HG03045 (cell line): ENCODE measurements around the gene ZFPM1.
"Not testable (repeated sequence)": the region's sequence is repeated elsewhere in the genome, so short reads cannot be mapped to it uniquely, and the experiment has no call there.

Experiments used
- ATAC-seq: cut with Tn5 transposase; IDR thresholded peaks from one replicate; pipeline ENCODE4 v1.9.1; 2021; ENCODE audit warnings: mild to moderate bottlenecking, moderate library complexity; ENCODE audit not compliant: unreplicated experiment

ZFPM1 gene

DNA sequence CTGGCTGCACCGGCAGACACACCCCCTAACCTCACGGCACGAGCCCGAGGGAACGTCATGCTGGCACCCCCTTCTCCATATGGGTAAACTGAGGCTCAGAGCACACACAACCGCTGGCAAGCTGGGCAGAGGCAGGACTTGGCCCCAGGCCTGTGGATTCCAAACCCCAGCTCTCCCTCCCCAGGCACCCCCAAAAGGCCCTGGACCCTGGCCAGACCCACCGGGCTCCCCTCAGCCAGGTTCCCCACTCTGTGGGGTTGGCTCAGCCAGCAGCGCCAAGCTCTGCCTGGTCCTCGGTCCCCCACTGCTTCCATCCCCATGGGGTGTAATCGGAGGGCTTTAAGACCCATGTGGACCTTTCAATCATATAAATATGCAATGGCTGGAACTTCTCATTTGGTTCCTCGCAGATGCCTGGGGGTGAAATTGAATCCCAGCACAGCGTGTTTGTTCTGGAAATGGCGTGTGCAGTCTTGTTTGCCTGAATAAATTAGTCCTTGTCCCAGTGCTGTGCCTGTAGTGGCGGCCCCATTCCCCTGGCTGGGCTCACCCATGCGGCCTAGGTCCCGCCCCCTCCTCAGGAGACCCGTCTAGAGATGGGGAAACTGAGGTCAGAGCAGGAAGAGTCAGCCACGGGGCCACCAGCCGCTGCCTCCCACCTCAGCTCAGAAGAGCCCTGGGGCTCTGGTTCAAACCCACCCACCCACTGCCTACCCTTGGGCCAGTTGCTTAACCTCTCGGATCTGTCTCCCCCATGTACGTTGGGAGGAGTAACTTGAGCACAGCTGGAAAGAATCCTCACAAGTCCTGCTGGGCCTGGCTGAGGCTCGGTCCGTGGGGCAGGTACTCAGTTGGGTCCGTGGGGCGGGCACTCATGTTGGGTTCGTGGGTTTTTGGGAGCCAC lies 57.3 kb downstream of the ZFPM1 start:
- no peak for ATAC-seq

DNA sequence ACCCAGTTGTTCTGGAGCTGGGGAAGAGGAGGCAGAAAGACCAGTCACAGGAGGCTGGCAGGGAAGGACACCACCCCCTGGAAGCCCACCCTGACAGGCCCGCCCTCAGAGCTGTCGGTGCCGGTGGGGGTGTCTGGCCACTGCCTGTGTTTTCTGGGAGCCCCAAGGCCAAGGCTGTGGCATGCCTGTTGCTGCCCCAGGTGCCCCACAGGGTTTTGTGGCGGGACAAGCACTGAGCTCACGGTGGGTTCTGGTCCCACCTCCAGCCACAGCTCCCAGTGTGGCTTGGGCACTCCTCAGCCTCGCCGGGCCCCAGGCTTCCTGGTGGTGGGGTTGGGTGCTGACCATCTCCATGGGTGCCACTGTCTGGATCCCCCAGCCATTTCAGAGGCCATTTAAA lies 58.0 kb downstream of the ZFPM1 start:
- ATAC-seq = no peak

DNA sequence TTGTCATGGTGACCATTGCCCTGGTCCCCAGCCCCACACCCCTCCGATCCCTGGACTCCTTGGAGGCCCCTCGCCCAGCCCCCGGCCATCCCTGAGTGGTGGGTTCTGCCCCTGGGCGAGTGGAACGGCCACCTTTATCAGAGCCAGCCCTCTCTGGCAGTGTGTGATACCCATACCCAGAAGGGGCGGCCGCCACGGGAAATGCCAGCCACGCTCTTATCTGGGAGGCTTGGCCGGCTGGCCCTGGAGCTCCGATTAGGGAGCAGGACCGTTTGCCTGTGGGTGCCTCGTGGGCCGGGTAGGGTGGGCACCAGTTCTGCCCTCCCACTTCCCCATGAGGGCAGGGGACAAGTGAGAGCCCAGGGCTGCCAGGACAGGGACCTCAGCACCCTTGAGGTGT lies 58.8 kb downstream of the ZFPM1 start:
- no peak for ATAC-seq

DNA sequence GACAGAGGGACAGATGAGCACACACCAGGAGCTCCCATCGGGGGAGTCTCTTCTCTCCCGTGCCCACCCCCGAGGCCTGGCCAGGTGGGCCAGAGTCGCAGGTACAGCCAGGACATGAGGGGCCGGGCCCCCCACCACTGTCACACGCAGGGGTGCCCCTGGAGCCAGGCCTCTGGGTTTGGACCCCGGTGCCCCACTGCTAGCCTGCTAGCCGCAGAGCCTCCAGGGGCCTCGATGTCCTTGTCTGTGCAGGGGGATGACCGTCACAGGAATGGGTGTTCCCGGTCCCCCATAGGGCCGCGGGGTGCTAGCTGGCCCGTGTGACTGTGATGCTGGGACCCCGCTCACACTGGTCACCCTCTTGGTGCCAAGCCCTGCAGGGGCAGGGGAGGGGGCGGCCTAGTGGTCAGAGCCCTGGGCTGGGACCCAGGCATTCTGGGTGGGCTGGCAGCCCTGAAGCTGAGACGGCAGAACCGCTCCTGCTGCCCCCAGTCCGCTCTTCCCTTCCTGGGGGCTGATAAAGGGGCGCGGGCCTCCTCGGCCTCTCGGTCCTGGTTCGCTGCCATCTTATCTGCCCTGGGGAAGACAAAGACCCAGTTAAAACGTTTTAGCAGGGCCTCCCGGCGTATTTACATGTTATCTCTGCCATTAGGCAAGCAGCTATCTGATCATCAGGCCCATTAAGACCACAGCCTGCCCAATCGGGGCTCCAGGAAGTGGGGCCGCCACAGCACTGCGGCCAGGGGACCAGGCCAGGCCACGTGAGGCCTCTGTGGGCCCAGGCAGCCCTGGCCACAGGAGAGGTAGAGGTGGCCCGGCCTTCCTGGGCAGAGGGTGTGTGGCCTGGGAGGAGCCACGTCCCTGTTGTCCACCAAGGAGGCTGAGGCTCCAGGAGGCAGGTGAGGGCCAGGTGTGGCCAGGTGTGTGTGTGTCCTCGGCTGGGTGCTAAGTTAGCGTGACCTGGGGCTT lies 59.9 kb downstream of the ZFPM1 start:
- ATAC-seq = no peak

DNA sequence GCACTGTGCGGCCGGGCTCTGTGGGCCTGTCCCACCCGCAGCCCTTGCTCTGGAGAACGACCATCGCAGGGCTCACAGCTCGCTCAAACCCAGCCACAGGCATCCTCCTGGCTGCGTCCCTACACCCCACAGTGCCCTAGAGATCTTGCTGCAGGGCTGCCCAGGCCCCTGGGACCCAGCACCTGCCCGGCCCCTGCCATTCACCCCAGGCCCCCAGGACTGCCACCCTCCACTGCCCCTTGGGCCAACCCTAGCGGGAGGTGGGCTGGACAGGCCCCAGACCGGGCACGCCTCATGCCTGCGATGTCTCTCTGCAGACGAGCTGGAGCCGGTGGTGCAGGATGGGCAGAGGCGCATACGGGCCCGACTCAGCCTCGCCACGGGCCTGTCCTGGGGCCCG lies 61.0 kb downstream of the ZFPM1 start:
- no peak for ATAC-seq

DNA sequence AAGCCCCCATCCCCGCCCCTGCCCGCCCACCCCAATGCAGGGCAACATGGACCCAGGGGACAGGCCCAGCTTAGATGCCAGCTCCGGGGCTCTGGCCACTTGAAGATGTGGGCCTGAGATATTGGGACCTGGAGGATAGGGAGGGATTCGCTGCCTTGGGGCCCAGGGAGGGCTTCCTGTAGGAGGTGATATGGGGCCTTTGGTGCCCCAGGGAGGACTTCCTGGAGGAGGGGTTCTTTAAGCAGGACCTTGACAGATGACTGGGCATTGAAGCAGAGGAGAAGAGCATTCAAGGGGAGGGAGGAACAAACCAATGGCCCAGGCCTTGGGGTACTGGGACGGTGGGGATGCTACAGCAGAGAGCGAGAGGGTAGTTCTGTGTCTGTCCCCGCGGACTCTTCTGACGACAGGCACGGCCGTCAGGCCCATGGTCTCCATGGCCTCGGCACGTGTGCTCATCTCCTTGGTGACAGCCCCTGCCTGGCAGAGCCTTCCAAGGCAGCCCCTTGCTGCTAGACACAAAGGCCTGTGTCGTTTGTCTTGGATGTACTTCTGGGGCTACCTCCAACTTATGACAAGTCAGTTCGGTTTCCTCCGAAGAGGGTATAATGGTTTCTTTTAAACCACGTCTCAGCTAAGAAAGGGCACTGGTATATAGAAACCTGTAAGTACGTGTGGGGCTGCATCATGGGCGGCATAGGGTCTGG lies 61.6 kb downstream of the ZFPM1 start:
- ATAC-seq = no peak

DNA sequence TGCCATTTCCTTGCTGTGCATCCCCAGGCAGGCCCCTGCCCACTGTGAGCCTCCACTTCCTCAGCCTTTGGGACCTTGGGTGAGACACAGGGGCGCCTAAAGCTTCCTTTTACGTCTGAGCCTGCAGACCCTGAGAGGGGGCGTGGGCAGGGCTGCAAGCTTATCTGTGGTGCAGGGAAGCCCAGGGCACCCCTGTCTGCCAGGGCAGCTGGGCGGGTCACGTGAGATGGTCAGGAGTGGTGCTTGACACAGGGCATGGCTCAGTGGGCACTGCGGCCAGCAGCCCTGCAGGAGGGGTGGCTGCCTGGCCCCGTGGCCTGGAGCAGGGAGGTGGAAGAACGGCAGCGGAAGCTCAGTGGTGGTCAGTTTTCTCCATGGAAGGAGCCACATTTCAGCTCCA lies 62.3 kb downstream of the ZFPM1 start:
- ATAC-seq = no peak

DNA sequence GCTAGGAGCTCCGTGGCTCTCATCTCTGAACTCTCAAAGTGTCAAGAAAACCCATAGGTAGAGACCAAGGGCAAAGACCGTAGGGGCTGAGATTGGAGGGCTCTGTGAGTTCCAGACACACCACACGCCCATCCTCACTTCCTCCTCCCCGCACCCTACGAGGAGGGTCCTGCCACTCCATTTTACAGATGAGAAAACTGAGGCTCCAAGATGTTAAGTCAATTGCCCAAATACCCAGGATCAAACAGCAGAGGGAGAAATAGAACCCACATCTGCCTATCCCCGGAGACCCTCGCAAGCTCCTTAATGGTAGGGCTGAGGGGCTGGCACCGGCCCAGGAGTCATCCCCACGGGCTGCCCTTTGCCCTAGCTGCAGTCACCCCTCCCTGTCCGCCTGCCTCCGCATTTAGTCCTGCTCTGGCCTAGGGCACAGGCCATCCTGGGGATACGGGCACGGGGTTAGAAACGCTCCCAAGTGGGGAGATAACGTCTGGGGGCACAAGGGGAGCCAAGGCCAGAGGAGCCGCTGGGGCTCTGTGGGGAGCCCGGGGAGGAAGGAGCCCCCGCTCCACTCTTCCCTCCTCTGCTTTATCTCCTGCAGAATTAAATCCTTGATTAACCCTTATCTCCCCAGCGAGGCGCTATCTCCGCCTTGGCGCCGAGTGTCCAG lies 63.0 kb downstream of the ZFPM1 start:
- no peak for ATAC-seq

DNA sequence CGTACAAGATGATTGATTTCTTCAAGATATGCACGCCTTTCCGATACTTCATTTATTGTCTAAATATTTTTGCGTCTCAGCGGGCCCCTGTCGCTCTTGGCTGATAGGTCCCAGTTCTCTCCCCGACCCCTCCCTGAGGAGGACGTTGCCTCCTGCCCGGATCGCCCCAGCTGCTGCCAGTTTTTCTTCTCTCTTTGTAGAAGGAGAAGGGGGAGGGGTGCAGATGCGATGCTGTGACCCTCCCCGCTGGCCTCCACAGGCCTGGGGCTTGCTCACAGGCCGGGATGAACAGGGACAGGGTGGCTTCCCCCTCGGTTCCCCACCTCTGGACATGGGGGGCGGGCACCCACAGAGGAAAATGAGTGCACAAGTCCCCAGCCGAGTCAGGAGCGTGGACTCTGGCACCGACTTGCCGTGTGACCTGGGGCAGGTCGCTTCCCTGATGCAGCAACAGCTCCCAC lies 63.6 kb downstream of the ZFPM1 start:
- ATAC-seq = no peak

DNA sequence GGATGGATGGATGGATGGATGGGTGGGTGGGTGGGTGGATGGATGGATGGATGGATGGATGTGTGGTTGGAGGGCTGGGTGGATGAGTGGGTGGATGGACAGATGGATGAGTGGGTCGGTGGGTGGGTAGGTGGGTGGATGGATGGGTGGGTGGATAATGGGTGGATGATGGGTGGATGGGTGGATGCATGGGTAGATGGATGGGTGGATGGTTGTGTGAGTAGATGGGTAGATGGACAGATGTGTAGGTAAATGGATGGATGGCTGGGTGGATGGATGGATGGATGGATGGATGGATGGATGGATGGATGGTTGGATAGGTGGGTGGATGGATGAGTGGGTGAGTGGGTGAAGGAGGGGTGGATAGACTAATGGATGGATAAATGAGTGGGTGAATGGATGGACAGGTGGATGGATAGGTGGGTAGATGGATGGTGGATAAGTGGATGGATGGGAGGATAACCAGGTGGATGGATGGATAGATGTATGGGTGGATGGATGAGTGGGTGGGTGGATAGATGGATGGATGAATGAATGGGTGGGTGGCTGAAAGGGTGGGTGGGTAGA lies 64.2 kb downstream of the ZFPM1 start:
- ATAC-seq = not testable (repeated sequence)

DNA sequence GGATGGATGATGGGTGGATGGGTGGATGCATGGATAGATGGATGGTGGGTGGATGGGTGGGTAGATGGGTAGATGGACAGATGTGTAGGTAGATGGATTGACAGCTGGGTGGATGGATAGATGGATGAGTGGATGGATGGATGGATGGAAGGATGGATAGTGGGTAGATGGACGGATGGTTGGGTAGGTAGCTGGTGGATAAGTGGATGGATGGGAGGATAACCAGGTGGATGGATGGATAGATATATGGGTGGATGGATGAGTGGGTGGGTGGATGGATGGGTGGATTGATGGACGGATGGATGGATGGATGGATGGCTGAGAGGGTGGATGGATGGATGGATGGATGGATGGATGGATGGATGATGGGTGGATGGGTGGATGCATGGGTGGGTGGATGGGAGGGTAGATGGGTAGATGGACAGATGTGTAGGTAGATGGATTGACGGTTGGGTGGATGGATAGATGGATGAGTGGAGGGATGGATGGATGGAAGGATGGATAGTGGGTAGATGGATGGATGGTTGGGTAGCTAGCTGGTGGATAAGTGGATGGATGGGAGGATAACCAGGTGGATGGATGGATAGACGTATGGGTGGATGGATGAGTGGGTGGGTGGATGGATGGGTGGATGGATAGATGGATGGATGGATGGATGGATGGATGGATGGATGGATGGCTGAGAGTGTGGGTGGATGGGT lies 65.5 kb downstream of the ZFPM1 start:
- ATAC-seq = not testable (repeated sequence)

DNA sequence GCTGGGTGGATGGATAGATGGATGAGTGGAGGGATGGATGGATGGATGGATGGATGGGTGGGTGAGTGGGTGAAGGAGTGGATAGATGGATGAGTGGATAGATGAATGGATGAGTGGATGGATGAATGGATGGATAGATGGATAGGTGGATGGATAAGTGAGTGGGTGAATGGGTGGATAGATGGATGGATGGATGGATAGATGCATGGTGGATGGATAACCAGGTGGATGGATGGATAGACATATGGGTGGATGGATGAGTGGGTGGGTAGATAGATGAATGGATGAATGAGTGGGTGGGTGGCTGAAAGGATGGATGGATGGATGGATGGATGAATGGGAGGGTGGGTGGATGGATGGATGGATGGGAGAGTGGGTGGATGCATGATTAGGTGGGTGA lies 66.2 kb downstream of the ZFPM1 start:
- no peak for ATAC-seq

DNA sequence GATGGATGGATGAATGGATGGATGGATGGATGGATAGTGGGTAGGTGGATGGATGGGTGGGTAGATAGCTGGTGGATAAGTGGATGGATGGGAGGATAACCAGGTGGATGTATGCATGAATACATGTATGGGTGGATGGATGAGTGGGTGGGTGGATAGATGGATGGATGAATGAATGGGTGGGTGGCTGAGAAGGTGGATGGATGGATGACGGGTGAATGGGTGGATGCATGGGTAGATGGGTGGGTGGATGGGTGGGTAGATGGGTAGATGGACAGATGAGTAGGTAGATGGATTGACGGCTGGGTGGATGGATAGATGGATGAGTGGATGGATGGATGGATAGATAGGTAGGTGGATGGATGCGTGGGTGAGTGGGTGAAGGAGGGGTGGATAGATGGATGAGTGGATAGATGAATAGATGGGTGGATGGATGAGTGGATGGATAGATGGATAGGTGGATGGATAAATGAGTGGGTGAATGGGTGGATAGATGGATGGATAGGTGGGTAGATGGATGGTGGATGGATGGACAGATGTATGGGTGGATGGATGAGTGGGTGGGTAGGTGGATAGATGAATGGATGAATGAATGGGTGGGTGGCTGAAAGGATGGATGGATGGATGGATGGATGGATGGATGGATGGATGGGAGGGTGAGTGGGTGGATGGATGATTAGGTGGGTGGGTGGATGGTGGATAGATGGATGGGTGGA lies 67.0 kb downstream of the ZFPM1 start:
- no peak for ATAC-seq

DNA sequence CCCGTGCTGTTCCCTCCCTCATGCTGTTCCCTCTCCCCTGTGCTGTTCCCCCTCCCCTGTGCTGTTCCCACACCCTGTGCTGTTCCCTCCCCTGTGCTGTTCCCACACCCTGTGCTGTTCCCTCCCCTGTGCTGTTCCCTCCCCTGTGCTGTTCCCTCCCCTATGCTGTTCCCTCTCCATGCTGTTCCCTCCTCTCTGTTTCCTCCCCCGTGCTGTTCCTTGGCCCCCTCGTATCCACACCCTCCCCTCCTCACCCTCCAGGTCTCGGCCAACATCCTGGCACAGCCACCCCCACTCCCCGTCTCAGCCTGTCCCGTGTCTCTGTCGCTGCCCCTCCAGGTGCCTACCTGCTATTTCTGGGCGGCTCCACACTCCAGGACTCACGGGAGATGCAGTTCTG lies 68.6 kb downstream of the ZFPM1 start:
- no peak for ATAC-seq

DNA sequence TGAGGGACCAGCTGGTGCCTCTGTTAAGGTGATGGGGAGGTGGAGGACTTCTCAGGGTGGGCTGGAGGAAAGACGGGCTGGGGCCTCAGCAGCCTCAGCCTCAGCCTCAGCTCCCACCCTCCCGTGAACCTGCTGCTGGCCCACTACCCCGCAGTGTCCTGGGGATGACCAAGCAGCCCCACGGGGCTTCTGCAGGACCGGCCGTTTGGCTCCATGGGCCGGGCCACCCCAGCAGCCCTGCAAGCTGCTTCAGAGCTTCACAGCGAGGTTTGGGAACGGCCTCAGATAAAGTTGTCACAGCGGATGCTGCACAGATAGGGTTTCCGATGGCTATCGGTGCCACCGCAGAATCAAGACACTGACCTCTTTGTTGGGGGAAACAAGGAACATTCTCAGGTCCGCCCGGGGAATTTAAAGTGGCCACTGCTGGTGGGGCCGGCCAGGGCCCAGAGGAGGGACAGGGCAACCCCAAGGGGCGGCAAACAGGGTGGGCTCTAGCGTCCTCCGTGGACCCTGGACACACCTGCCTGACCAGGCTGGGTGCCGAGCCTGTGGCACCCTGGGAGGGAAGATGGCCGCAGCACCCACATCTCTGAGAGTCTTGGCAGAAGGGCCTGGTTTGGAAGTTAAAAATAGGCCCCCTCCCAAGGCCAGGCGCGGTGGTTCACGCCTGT lies 69.3 kb downstream of the ZFPM1 start:
- no peak for ATAC-seq

DNA sequence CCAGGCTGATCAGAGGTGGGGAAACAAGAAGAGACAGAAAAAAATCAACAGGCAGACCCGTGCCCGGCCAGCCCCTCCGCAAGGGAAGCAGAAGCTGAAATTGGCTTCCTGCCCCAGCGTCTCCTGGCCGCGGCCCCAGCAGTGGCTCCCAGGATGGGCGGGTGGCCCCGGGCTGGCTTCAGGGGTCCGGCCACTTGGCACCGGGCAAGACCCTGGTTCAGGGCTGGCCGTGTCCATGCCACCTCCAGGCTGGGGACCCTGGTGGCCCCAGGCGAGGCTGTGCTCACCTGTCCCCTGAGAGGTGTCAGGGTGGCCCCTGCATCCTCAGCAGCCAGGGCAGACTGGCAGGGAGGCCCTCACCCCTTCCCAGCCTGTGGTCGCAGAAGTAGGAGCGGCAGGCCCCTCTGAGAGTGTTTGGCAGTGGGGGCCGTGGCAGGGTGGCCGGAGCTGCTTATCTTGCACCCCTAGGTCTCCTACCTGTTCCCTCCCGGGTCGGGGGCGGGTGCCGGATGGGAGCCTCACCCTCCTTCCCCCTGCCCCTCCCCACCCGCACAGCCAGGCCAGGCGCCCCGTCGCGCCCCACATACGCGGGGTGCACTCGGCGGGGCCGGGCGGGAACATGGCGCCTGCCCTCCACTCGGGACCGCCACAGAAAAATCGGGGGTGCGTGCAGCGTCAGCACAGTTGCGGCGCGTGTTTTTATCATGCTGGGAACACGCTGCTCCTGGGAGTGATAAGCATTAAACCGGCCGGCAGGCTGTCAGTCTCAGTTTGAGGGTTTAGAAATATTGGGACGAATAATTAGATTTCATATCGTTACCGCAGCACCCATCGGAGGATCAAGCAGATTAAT lies 70.5 kb downstream of the ZFPM1 start:
- ATAC-seq = no peak

DNA sequence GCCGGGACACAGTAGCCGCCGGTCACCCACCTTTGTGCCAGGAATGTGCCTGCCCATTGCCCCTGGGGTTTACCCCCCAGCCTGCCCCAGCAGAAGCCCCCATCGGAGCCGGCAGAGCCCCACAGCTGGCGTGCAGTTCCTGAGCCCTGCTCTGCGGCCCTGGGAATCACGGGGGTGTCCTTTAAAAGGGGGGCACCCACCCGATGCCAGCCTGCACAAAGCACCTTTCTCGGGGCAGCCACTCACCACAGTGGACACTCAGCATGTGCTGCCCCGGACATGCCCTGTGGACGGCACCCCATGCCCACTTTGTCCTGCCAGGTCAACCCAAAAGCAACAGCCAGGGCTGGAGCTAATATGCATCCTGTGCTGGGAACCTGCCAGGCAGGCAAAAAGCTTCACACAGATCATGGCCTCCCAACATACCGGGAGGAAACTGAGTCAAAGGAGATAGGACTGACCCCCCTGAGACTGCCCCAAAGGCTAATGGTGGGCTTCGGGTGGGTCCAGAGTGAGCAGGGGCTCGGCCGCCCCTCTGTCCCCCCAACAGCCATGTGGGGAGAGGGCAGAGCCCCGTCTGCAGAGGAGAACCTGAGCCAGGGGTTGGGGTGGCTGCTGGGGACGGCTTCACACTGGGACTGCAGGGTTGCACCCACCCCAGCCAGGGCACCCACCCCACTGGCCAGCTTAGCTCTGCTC lies 71.3 kb downstream of the ZFPM1 start:
- no peak for ATAC-seq
